Kidney epithelial cell (primary cell): Measurements from ENCODE around the gene MPV17. TPM values are rescaled to one million over a fixed set of nuclear protein-coding genes. Genes with fewer than 3 reads are reported as not detected.

Experiments used
- DNase-seq: peaks from one replicate; pipeline ENCODE4 v3.0.0-alpha.2; 2010; ENCODE audit warnings: low read depth
- H3K27me3 ChIP-seq: 2 replicates; pipeline ENCODE4 v1.6.0; 2011; ENCODE audit warnings: low read length; ENCODE audit not compliant: control insufficient read depth, insufficient read depth
- H3K36me3 ChIP-seq: 2 replicates; pipeline ENCODE4 v1.5.1; 2011; ENCODE audit warnings: low read length; ENCODE audit not compliant: control insufficient read depth, insufficient read depth
- H3K4me3 ChIP-seq: 2 replicates; pipeline ENCODE4 v1.5.1; 2011; ENCODE audit warnings: low read depth, mild to moderate bottlenecking, control low read depth, low read length
- CTCF ChIP-seq: IDR thresholded peaks from 2 replicates; pipeline ENCODE4 v1.5.1; 2011; ENCODE audit warnings: mild to moderate bottlenecking, moderate library complexity, low read length, control low read depth, inconsistent platforms; ENCODE audit not compliant: insufficient read depth, poor library complexity, severe bottlenecking
- total RNA-seq: library from RNA; depleted of rRNA; stranded (reverse); fragments of >200 nt; gene quantifications from 2 replicates; pipeline ENCODE4 v1.2.3, GENCODE V29; 2015

The MPV17 gene
- total RNA-seq, 1 donor from 2014 or later = 105 TPM

GRCh38 chr2:27294928-27295327 lies 28.0 kb downstream of the MPV17 start:
- DNase-seq = no peak
- Histone ChIP-seq H3K36me3 (no peaks in the 10 kb centered on the region), H3K4me3 (no peak overlapping the region), H3K27me3 (peaks cover 11% of the 10 kb centered on the region)
- no peak for TF ChIP-seq CTCF

GRCh38 chr2:27291865-27292264 lies 31.0 kb downstream of the MPV17 start:
- H3K27me3 ChIP-seq = peaks cover 13% of the 10 kb centered on the region
- no peaks in the 10 kb centered on the region for H3K36me3 ChIP-seq
- no peak for TF ChIP-seq CTCF
- no peak for DNase-seq
- no peak overlapping the region for H3K4me3 ChIP-seq

- TF ChIP-seq CTCF = no peak
- Histone ChIP-seq H3K27me3 (peaks cover 6% of the 10 kb centered on the region), H3K4me3 (no peak overlapping the region), H3K36me3 (no peaks in the 10 kb centered on the region)
- DNase-seq = no peak
These were observed 32.3 kb downstream of the MPV17 start for GRCh38 chr2:27290549-27290948.

- H3K27me3 ChIP-seq = peaks cover 6% of the 10 kb centered on the region
These were observed 34.3 kb downstream of the MPV17 start for GRCh38 chr2:27288610-27289009.

GRCh38 chr2:27285481-27285880 lies 37.4 kb downstream of the MPV17 start:
- no peak for TF ChIP-seq CTCF
- no peaks in the 10 kb centered on the region for H3K36me3 ChIP-seq
- peaks cover 11% of the 10 kb centered on the region for H3K27me3 ChIP-seq

More at GRCh38 chr2:27288610-27289009, 34.3 kb downstream of the MPV17 start:
- Histone ChIP-seq H3K4me3 (no peak overlapping the region), H3K36me3 (no peaks in the 10 kb centered on the region)
- DNase-seq = no peak
- TF ChIP-seq CTCF = no peak

GRCh38 chr2:27284996-27285395 lies 37.9 kb downstream of the MPV17 start:
- Histone ChIP-seq H3K4me3 (no peak overlapping the region), H3K36me3 (no peaks in the 10 kb centered on the region), H3K27me3 (peaks cover 11% of the 10 kb centered on the region)
- no peak for TF ChIP-seq CTCF
- no peak for DNase-seq

More at GRCh38 chr2:27285481-27285880, 37.4 kb downstream of the MPV17 start:
- DNase-seq = no peak
- no peak overlapping the region for H3K4me3 ChIP-seq
